ENCODE data around the gene CD40LG.

- TF ChIP-seq, protein P1, sequence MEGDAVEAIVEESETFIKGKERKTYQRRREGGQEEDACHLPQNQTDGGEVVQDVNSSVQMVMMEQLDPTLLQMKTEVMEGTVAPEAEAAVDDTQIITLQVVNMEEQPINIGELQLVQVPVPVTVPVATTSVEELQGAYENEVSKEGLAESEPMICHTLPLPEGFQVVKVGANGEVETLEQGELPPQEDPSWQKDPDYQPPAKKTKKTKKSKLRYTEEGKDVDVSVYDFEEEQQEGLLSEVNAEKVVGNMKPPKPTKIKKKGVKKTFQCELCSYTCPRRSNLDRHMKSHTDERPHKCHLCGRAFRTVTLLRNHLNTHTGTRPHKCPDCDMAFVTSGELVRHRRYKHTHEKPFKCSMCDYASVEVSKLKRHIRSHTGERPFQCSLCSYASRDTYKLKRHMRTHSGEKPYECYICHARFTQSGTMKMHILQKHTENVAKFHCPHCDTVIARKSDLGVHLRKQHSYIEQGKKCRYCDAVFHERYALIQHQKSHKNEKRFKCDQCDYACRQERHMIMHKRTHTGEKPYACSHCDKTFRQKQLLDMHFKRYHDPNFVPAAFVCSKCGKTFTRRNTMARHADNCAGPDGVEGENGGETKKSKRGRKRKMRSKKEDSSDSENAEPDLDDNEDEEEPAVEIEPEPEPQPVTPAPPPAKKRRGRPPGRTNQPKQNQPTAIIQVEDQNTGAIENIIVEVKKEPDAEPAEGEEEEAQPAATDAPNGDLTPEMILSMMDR (IDR thresholded peaks at IDR 0.05; ENCODE audit: insufficient read depth, low read length, poor library complexity, severe bottlenecking), result no peak
- TF ChIP-seq EZH2phosphoT487 (conservative IDR thresholded peaks at IDR 0.05; ENCODE audit: low read length), result no peak
Observed at GRCh38 chrX:136658151-136658550, 10.2 kb downstream of the CD40LG start.

Measured in SU-DHL-6 (cell line).